B cell (primary cell): Measurements from ENCODE around the gene CDC25C.

Experiments used
- CTCF ChIP-seq: fragments of 200-600 bp; IDR thresholded peaks from one replicate; pipeline ENCODE4 v1.8.0; 2022; ENCODE audit warnings: antibody characterized with exemption, mild to moderate bottlenecking
- EZH2 ChIP-seq: IDR thresholded peaks from 2 replicates; pipeline ENCODE4 v1.6.1; 2012; ENCODE audit warnings: borderline replicate concordance, low read depth, mild to moderate bottlenecking, moderate library complexity, low read length; ENCODE audit not compliant: insufficient read depth, poor library complexity, severe bottlenecking

GRCh38 chr5:138344887-138345622 is 13.5 kb upstream of the CDC25C start:
- no peak for TF ChIP-seq CTCF
- TF ChIP-seq EZH2: no peak
